ENCODE results near the gene NPRL2. TPM values are rescaled to one million over a fixed set of nuclear protein-coding genes. Genes with fewer than 3 reads are reported as not detected.

The NPRL2 gene
- total and polyA plus RNA-seq, 2 of the 8 experiments (the other 6 are each of a cell fraction or from before 2014, with no cell fraction given): 28.4 to 51.4 TPM

DNA sequence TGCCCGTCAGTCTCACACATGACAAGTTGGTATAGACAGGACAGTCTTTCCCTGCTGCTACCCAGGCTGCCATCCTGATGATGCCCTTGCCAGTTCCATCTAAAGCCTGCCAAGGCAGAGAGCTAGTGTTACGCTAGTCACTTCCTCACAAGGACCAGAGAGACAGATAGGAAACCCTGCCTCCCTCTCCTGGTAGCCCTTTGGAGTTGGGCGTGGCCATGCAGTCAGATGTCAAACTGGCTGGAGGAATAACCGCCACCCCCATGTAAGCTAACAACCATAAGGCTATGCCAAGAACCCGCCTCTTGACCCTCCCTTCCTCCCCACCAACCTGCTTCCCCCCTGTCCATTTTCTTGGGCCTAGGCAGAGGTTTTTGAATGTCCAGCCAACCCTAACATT is 6.0 kb upstream of the NPRL2 start (continued):
- TF ChIP-seq TAF7 (optimal IDR thresholded peaks at IDR 0.05; ENCODE audit: borderline replicate concordance, low read depth, low read length): no peak

Measured in H1 (cell line).